SK-N-SH (cell line): ENCODE results near the gene TCEAL5. TPM values are rescaled to one million over a fixed set of nuclear protein-coding genes. Genes with fewer than 3 reads are reported as not detected.
"Not testable (repeated sequence)": the region's sequence is repeated elsewhere in the genome, so short reads cannot be mapped to it uniquely, and the experiment has no call there.

Experiments
- CTCF ChIA-PET: fragments of 300-600, 350-600 bp; formaldehyde crosslinking; extraction: SDS; loops from one replicate; lab custom pipeline; 2021; lab: Yijun Ruan, JAX
- POLR2A ChIA-PET: fragments of 350-600 bp; sonication (Branson Sonifier 250); formaldehyde crosslinking; extraction: SDS; loops from one replicate; lab custom pipeline; 2020; ENCODE audit warnings: antibody characterized with exemption, inconsistent platforms; lab: Yijun Ruan, JAX
- DNase-seq: peaks from one replicate; pipeline ENCODE4 v3.0.0; 2012
- H2AFZ ChIP-seq: fragments of 200-600 bp; sonication (generic); 2 replicates; pipeline ENCODE4 v1.8.1; 2016; ENCODE audit warnings: antibody characterized with exemption, mild to moderate bottlenecking, low read depth
- H3F3A ChIP-seq: fragments of 200-600 bp; sonication (generic); replicated peaks from 2 replicates; pipeline ENCODE3; 2016; ENCODE audit warnings: antibody characterized with exemption, mild to moderate bottlenecking; ENCODE audit not compliant: insufficient read depth
- H3K27ac ChIP-seq, 2 experiments: fragments of 200-500 bp in 1 of 2; fragments of 200-600 bp in 1 of 2; sonication (Bioruptor generic) in 1 of 2; sonication (generic), shearing (Covaris generic) in 1 of 2; 2 replicates each; pipeline versions ENCODE4 v1.5.1 to v1.6.1; 2014 to 2016; ENCODE audit warnings: low read depth in 2 of 2, inconsistent platforms in 1 of 2, low read length in 1 of 2, mild to moderate bottlenecking in 1 of 2, mixed read lengths in 1 of 2
- H3K27me3 ChIP-seq: fragments of 200-600 bp; sonication (generic), shearing (Covaris generic); 2 replicates; pipeline ENCODE4 v1.6.1; 2016; ENCODE audit warnings: mixed run types; ENCODE audit not compliant: insufficient read depth
- H3K36me3 ChIP-seq, 2 experiments: fragments of 200-500 bp in 1 of 2; fragments of 200-600 bp in 1 of 2; sonication (Bioruptor generic) in 1 of 2; sonication (generic) in 1 of 2; replicated peaks in 1 of 2; 2 replicates each; pipeline versions ENCODE3 to v1.5.1; 2014 to 2016; ENCODE audit warnings: low read length in 1 of 2, mild to moderate bottlenecking in 1 of 2; ENCODE audit not compliant: insufficient read depth in 2 of 2, control insufficient read depth in 1 of 2
- H3K4me1 ChIP-seq, 2 experiments: fragments of 200-500 bp in 1 of 2; fragments of 200-600 bp in 1 of 2; sonication (Bioruptor generic) in 1 of 2; sonication (generic), shearing (Covaris generic) in 1 of 2; 2 replicates each; pipeline versions ENCODE4 v1.5.1 to v1.6.1; 2014 to 2016; ENCODE audit warnings: low read depth in 1 of 2, low read length in 1 of 2, mixed run types in 1 of 2; ENCODE audit not compliant: insufficient read depth in 2 of 2, control insufficient read depth in 1 of 2
- H3K4me2 ChIP-seq: fragments of 200-600 bp; sonication (generic), shearing (Covaris generic); 2 replicates; pipeline ENCODE4 v1.6.1; 2017; ENCODE audit warnings: mixed run types
- H3K4me3 ChIP-seq, 2 experiments: fragments of 200-500 bp in 1 of 2; fragments of 200-600 bp in 1 of 2; sonication (Bioruptor generic) in 1 of 2; sonication (generic), shearing (Covaris generic) in 1 of 2; 2 replicates each; pipeline versions ENCODE4 v1.5.1 to v1.8.1; 2014 to 2016; ENCODE audit warnings: low read depth in 2 of 2, inconsistent platforms in 1 of 2, low read length in 1 of 2, mild to moderate bottlenecking in 1 of 2, mixed read lengths in 1 of 2, moderate library complexity in 1 of 2
- H3K79me2 ChIP-seq: fragments of 200-600 bp; sonication (generic); 2 replicates; pipeline ENCODE4 v1.8.1; 2017; ENCODE audit warnings: mild to moderate bottlenecking; ENCODE audit not compliant: insufficient read depth
- H3K9ac ChIP-seq: fragments of 200-600 bp; sonication (generic); 2 replicates; pipeline ENCODE4 v1.6.1; 2017; ENCODE audit warnings: mixed run types
- H3K9me2 ChIP-seq: fragments of 200-600 bp; sonication (generic); 2 replicates; pipeline ENCODE4 v1.6.1; 2017; ENCODE audit warnings: mixed run types
- H3K9me3 ChIP-seq: fragments of 200-600 bp; sonication (generic); 2 replicates; pipeline ENCODE4 v1.6.1; 2017; ENCODE audit warnings: mixed run types, mild to moderate bottlenecking, moderate library complexity
- H4K20me1 ChIP-seq: fragments of 200-600 bp; sonication (generic); 2 replicates; pipeline ENCODE4 v1.6.1; 2017; ENCODE audit warnings: mild to moderate bottlenecking, mixed run types; ENCODE audit not compliant: insufficient read depth
- ELF1 ChIP-seq: IDR thresholded peaks from 2 replicates; pipeline ENCODE4 v1.4.0; 2012
- FOXJ3 ChIP-seq: sonication (generic); formaldehyde crosslinking; IDR thresholded peaks from 2 replicates; pipeline ENCODE4 v1.5.1; 2020; ENCODE audit warnings: mild to moderate bottlenecking, missing genetic modification reagents
- FOXM1 ChIP-seq: IDR thresholded peaks from 2 replicates; pipeline ENCODE4 v1.4.0; 2012; ENCODE audit warnings: low read depth, mild to moderate bottlenecking
- GABPA ChIP-seq: IDR thresholded peaks from 2 replicates; pipeline ENCODE4 v1.4.0; 2012; ENCODE audit warnings: low read depth, mild to moderate bottlenecking
- GATA2 ChIP-seq: sonication (generic); formaldehyde crosslinking; IDR thresholded peaks from 2 replicates; pipeline ENCODE4 v1.5.0; 2020; ENCODE audit warnings: mild to moderate bottlenecking, missing genetic modification reagents
- MEF2A ChIP-seq: IDR thresholded peaks from 2 replicates; pipeline ENCODE4 v1.4.0; 2012; ENCODE audit warnings: low read depth, borderline replicate concordance
- POLR2AphosphoS5 ChIP-seq: IDR thresholded peaks from 2 replicates; pipeline ENCODE4 v1.6.1; 2012; ENCODE audit warnings: low read depth, low read length
- RAD21 ChIP-seq: IDR thresholded peaks from 2 replicates; pipeline ENCODE4 v1.6.1; 2012; ENCODE audit warnings: mild to moderate bottlenecking, low read length
- RXRA ChIP-seq: IDR thresholded peaks from 2 replicates; pipeline ENCODE4 v1.4.0; 2012; ENCODE audit warnings: low read depth, mild to moderate bottlenecking, borderline replicate concordance
- SMC3 ChIP-seq: IDR thresholded peaks from 2 replicates; pipeline ENCODE4 v1.6.1; 2012; ENCODE audit warnings: low read depth, low read length, improper control_type of control experiment
- TAF1 ChIP-seq: IDR thresholded peaks from 2 replicates; pipeline ENCODE4 v1.6.1; 2012; ENCODE audit warnings: low read depth, mild to moderate bottlenecking, low read length, moderate library complexity, borderline replicate concordance
- TCF12 ChIP-seq: IDR thresholded peaks from 2 replicates; pipeline ENCODE4 v1.4.0; 2012
- TEAD4 ChIP-seq: IDR thresholded peaks from 2 replicates; pipeline ENCODE4 v1.4.0; 2012; ENCODE audit warnings: mild to moderate bottlenecking, borderline replicate concordance; ENCODE audit not compliant: insufficient read depth
- WGBS: methylation state at CpG from one replicate; pipeline ENCODE4 v1.1.6; 2017; ENCODE audit warnings: low lambda C conversion rate; 5-methylcytosine and 5-hydroxymethylcytosine counted together
- polyA plus RNA-seq, 3 experiments: library from polyadenylated mRNA; depleted of rRNA; stranded (reverse); fragments of >200 nt; gene quantifications; 2 replicates each; pipeline ENCODE4 v1.2.3, GENCODE V29; 2012
- TF ChIP-seq, protein P1 (sequence below): fragments of 150-350 bp; IDR thresholded peaks from 2 replicates; pipeline ENCODE4 v1.6.1; 2017; ENCODE audit warnings: antibody characterized with exemption, low read length, low read depth, borderline replicate concordance
- TF ChIP-seq, protein P2 (sequence below): IDR thresholded peaks from 2 replicates; pipeline ENCODE4 v1.4.0; 2012; ENCODE audit warnings: low read depth, borderline replicate concordance
- TF ChIP-seq, protein P3 (sequence below): IDR thresholded peaks from 2 replicates; pipeline ENCODE4 v1.6.1; 2012; ENCODE audit warnings: mild to moderate bottlenecking, low read depth, low read length, moderate library complexity
- TF ChIP-seq, protein P4 (sequence below): IDR thresholded peaks from 2 replicates; pipeline ENCODE4 v1.4.0; 2012; ENCODE audit warnings: low read depth

TCEAL5 gene
- polyA plus RNA-seq, 1 of the 3 experiments (the other 2 are of a cell fraction): 0.43 TPM

DNA sequence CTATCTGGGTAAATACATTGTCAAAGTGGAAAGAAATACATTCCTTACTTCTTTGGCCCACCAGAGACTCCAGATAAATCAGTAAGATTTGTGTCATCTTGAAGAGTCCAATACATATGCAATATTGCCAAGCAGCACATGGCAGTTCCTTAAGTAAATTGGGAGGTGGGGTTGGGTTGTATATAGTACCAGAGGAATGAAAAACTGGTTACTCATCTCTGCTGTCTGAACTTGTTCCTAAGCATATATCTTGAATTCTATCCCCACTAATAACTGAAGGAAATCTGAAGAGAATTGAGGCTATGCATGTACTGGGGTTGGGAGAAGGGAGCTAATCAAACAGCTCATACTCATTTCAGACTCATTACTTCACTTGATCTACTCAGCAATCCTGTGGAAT lies 36.4 kb downstream of the TCEAL5 start:
- H4K20me1 ChIP-seq: no peaks in the 10 kb centered on the region
- no peak for DNase-seq
- no peaks in the 10 kb centered on the region for H3K79me2 ChIP-seq
- no peaks in the 10 kb centered on the region for H3K9me2 ChIP-seq
- no peaks in the 10 kb centered on the region for H3K9me3 ChIP-seq
- no peaks in the 10 kb centered on the region for H3F3A ChIP-seq
- no peak overlapping the region for H2AFZ ChIP-seq
- no peaks in the 10 kb centered on the region for H3K4me1 ChIP-seq
- no peak overlapping the region for H3K9ac ChIP-seq
- no peak overlapping the region for H3K4me3 ChIP-seq
- no peak for TF ChIP-seq SMC3
- no peak for TF ChIP-seq POLR2AphosphoS5
- TF ChIP-seq TAF1: no peak
- no peak for TF ChIP-seq FOXM1
- H3K27me3 ChIP-seq: peaks cover 18% of the 10 kb centered on the region; the same call in 1 of the 2 replicates
- H3K36me3 ChIP-seq: no peaks in the 10 kb centered on the region
- ChIA-PET CTCF (no interaction called here), POLR2A (no interaction called here)
- no peak overlapping the region for H3K4me2 ChIP-seq
- H3K27ac ChIP-seq: no peak overlapping the region

DNA sequence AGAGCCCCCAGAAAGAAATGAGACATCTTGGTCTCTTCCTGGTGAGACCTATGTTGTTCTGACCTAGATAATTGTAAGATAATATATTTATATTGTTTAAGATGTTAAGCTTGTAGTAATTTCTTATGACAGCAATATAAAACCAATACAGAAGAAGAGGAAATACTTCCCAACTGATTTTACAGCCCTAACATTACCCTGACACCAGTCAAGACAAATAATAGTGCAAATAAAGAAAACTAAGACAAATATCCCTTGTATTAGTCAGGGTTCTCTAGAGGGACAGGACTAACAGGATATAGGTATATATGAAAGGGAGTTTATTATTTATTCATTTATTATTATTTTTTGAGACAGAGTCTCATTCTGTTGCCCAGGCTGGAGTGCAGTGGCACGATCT lies 40.3 kb downstream of the TCEAL5 start:
- H3K4me1 ChIP-seq: no peaks in the 10 kb centered on the region
- WGBS: 50% methylated on average over 1 of the region's 1 CpG

DNA sequence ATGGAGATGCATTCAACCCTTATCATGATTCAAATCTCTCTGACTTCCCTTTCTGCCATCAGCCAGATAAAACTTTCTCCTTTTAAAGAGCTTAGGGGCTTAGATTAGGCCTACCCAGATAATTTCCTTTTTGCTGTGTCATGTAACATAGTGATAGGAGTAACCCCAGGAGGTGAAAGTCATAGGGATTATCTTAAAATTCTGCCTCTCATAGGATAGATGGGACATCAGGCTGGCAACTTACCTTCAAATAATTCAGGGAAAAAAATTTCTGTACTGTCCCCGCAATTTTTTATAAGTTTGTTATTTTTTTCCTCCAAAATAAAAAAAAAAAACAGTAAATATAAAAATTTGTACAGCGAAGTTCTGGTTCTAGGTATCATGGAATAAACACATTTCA lies 40.9 kb downstream of the TCEAL5 start:
- H3K27ac ChIP-seq, H3F3A ChIP-seq, H3K79me2 ChIP-seq, DNase-seq, H3K4me3 ChIP-seq, H3K4me2 ChIP-seq, H2AFZ ChIP-seq, H3K9me3 ChIP-seq, CTCF ChIA-PET, H3K9ac ChIP-seq, H4K20me1 ChIP-seq, H3K36me3 ChIP-seq, H3K4me1 ChIP-seq, H3K9me2 ChIP-seq: not testable (repeated sequence)
- POLR2A ChIA-PET: interaction anchor here (0.6 kb wide), 1 partner anchor 9 kb away, joined by 3 read pairs; no protein-coding TSS in a partner anchor
- 22% methylated on average over 2 of the region's 2 CpGs for WGBS
- peaks cover 19% of the 10 kb centered on the region; the same call in 1 of the 2 replicates for H3K27me3 ChIP-seq

More for the DNA sequence above, 40.3 kb downstream of the TCEAL5 start:
- Histone ChIP-seq H3K9ac (no peak overlapping the region), H3K36me3 (no peaks in the 10 kb centered on the region), H3K9me3 (no peaks in the 10 kb centered on the region), H2AFZ (no peak overlapping the region), H3K4me2 (no peak overlapping the region), H3K27ac (no peak overlapping the region), H3F3A (no peaks in the 10 kb centered on the region), H3K9me2 (no peaks in the 10 kb centered on the region), H4K20me1 (no peaks in the 10 kb centered on the region), H3K79me2 (no peaks in the 10 kb centered on the region), H3K27me3 (peaks cover 19% of the 10 kb centered on the region; the same call in 1 of the 2 replicates), H3K4me3 (no peak overlapping the region)
- DNase-seq: no peak
- ChIA-PET CTCF (interaction anchor here (1.3 kb wide), 1 partner anchor 25 kb away, joined by 3 read pairs; no protein-coding TSS in a partner anchor), POLR2A (no interaction called here)
- TF ChIP-seq RAD21: no peak
- no peak for TF ChIP-seq MEF2A
- TF ChIP-seq, protein P1, sequence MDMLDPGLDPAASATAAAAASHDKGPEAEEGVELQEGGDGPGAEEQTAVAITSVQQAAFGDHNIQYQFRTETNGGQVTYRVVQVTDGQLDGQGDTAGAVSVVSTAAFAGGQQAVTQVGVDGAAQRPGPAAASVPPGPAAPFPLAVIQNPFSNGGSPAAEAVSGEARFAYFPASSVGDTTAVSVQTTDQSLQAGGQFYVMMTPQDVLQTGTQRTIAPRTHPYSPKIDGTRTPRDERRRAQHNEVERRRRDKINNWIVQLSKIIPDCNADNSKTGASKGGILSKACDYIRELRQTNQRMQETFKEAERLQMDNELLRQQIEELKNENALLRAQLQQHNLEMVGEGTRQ: no peak
- TF ChIP-seq, protein P2, sequence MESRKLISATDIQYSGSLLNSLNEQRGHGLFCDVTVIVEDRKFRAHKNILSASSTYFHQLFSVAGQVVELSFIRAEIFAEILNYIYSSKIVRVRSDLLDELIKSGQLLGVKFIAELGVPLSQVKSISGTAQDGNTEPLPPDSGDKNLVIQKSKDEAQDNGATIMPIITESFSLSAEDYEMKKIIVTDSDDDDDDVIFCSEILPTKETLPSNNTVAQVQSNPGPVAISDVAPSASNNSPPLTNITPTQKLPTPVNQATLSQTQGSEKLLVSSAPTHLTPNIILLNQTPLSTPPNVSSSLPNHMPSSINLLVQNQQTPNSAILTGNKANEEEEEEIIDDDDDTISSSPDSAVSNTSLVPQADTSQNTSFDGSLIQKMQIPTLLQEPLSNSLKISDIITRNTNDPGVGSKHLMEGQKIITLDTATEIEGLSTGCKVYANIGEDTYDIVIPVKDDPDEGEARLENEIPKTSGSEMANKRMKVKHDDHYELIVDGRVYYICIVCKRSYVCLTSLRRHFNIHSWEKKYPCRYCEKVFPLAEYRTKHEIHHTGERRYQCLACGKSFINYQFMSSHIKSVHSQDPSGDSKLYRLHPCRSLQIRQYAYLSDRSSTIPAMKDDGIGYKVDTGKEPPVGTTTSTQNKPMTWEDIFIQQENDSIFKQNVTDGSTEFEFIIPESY: no peak
- TF ChIP-seq, protein P3, sequence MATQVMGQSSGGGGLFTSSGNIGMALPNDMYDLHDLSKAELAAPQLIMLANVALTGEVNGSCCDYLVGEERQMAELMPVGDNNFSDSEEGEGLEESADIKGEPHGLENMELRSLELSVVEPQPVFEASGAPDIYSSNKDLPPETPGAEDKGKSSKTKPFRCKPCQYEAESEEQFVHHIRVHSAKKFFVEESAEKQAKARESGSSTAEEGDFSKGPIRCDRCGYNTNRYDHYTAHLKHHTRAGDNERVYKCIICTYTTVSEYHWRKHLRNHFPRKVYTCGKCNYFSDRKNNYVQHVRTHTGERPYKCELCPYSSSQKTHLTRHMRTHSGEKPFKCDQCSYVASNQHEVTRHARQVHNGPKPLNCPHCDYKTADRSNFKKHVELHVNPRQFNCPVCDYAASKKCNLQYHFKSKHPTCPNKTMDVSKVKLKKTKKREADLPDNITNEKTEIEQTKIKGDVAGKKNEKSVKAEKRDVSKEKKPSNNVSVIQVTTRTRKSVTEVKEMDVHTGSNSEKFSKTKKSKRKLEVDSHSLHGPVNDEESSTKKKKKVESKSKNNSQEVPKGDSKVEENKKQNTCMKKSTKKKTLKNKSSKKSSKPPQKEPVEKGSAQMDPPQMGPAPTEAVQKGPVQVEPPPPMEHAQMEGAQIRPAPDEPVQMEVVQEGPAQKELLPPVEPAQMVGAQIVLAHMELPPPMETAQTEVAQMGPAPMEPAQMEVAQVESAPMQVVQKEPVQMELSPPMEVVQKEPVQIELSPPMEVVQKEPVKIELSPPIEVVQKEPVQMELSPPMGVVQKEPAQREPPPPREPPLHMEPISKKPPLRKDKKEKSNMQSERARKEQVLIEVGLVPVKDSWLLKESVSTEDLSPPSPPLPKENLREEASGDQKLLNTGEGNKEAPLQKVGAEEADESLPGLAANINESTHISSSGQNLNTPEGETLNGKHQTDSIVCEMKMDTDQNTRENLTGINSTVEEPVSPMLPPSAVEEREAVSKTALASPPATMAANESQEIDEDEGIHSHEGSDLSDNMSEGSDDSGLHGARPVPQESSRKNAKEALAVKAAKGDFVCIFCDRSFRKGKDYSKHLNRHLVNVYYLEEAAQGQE: no peak
- TF ChIP-seq TEAD4: no peak
- TF ChIP-seq TCF12: no peak
- TF ChIP-seq ELF1: no peak
- no peak for TF ChIP-seq RXRA
- TF ChIP-seq FOXJ3 (CRISPR knock-in tag): no peak
- TF ChIP-seq, protein P4, sequence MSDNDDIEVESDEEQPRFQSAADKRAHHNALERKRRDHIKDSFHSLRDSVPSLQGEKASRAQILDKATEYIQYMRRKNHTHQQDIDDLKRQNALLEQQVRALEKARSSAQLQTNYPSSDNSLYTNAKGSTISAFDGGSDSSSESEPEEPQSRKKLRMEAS: no peak
- no peak for TF ChIP-seq GABPA
- no peak for TF ChIP-seq POLR2AphosphoS5
- no peak for TF ChIP-seq GATA2 (CRISPR knock-in tag)
